IMR-90 (cell line): ENCODE measurements around the gene MVP.

Source experiments
- BHLHE40 ChIP-seq: fragments of 150-350 bp; IDR thresholded peaks from 2 replicates; pipeline ENCODE4 v1.6.1; 2016; ENCODE audit warnings: mild to moderate bottlenecking, low read depth, low read length
- CEBPB ChIP-seq: IDR thresholded peaks from 2 replicates; pipeline ENCODE4 v1.6.1; 2012; ENCODE audit warnings: low read depth, low read length, improper control_type of control experiment
- CHD1 ChIP-seq: IDR thresholded peaks from 2 replicates; pipeline ENCODE4 v1.6.1; 2012; ENCODE audit warnings: low read depth, low read length, improper control_type of control experiment
- CTCF ChIP-seq: conservative IDR thresholded peaks from 2 replicates; pipeline ENCODE4 v1.5.1; 2012; ENCODE audit warnings: mild to moderate bottlenecking, low read depth, low read length, improper control_type of control experiment
- MAFK ChIP-seq: IDR thresholded peaks from 2 replicates; pipeline ENCODE4 v1.6.1; 2012; ENCODE audit warnings: low read depth, low read length, improper control_type of control experiment
- POLR2A ChIP-seq: IDR thresholded peaks from 2 replicates; pipeline ENCODE4 v1.6.1; 2012; ENCODE audit warnings: mild to moderate bottlenecking, low read depth, low read length
- RAD21 ChIP-seq: IDR thresholded peaks from 2 replicates; pipeline ENCODE4 v1.6.1; 2012; ENCODE audit warnings: low read length, improper control_type of control experiment
- RFX5 ChIP-seq: IDR thresholded peaks from 2 replicates; pipeline ENCODE4 v1.8.0; 2012; ENCODE audit warnings: low read depth, mild to moderate bottlenecking, low read length, moderate library complexity
- SMC3 ChIP-seq: fragments of 150-350 bp; IDR thresholded peaks from 2 replicates; pipeline ENCODE4 v1.6.1; 2016; ENCODE audit warnings: low read depth, mild to moderate bottlenecking, antibody characterized with exemption, low read length, moderate library complexity
- TF ChIP-seq, protein P1 (sequence below): fragments of 150-350 bp; IDR thresholded peaks from 2 replicates; pipeline ENCODE4 v1.6.1; 2016; ENCODE audit warnings: low read depth, mild to moderate bottlenecking, low read length, moderate library complexity, borderline replicate concordance

DNA sequence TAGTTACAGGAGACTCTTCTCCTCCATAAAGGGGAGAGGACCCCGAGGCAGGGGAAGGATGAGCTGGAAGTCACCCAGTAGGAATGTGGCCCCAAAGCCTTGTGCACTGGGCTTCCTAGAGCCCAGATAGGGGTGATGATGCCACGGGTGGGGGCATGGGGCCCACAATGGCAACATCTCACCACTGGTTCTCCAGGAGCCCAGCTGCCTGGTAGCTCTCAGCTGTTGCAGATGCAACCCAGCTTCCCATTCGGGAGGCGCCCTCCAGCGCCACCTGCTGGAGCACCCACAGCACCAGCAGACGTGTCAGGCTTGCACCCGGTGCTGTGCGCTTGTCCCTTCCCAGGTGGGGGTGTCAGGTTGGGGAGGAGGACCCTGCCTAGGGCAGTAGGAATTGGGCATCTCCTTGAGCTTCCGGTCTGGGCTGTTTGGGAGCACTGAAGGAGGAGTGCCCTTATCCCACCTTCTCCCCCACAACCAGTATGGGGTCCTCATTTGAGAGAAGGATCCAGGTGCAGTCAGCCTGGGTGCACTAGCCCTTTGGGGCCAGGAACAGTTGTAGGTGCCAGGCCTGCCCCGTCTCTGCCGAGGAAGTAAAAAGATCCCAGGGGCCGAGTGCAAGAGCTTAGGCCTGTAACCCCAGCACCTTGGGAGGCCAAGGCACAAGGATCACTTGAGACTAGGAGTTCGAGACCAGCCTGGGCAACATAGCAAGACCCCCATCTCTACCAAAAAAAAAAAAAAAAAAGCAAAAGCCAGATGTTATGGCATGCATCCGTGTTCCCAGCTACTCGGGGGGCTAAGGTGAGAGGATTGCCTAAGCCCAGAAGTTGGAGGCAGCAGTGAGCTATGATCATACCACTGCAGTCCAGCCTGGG lies 28.4 kb downstream of the MVP start:
- peak; percentile 74 for TF ChIP-seq CTCF
- no peak for TF ChIP-seq BHLHE40
- peak; percentile 83 for TF ChIP-seq SMC3
- TF ChIP-seq, protein P1, sequence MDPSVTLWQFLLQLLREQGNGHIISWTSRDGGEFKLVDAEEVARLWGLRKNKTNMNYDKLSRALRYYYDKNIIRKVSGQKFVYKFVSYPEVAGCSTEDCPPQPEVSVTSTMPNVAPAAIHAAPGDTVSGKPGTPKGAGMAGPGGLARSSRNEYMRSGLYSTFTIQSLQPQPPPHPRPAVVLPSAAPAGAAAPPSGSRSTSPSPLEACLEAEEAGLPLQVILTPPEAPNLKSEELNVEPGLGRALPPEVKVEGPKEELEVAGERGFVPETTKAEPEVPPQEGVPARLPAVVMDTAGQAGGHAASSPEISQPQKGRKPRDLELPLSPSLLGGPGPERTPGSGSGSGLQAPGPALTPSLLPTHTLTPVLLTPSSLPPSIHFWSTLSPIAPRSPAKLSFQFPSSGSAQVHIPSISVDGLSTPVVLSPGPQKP = no peak
- TF ChIP-seq CHD1 = no peak
- 0 out of 2 replicates have a peak, but pooled peaks have one; percentile 18 for TF ChIP-seq CEBPB
- no peak for TF ChIP-seq POLR2A
- peak; percentile 76 for TF ChIP-seq RAD21
- TF ChIP-seq MAFK = no peak
- TF ChIP-seq RFX5 = no peak
